22Rv1 (cell line): ENCODE results near the gene CRLF2.
"Not testable (repeated sequence)": the region's sequence is repeated elsewhere in the genome, so short reads cannot be mapped to it uniquely, and the experiment has no call there.

Experiments
- H3K27ac ChIP-seq: fragments of 450-650 bp; 2 replicates; pipeline ENCODE4 v1.5.1; 2017
- ZFX ChIP-seq: fragments of 450-650 bp; IDR thresholded peaks from 2 replicates; pipeline ENCODE4 v1.6.1; 2017; ENCODE audit warnings: antibody characterized with exemption, borderline replicate concordance
- TF ChIP-seq, protein P1 (sequence below): fragments of 450-650 bp; IDR thresholded peaks from 2 replicates; pipeline ENCODE4 v1.5.1; 2017; ENCODE audit warnings: mild to moderate bottlenecking

The CRLF2 gene

DNA sequence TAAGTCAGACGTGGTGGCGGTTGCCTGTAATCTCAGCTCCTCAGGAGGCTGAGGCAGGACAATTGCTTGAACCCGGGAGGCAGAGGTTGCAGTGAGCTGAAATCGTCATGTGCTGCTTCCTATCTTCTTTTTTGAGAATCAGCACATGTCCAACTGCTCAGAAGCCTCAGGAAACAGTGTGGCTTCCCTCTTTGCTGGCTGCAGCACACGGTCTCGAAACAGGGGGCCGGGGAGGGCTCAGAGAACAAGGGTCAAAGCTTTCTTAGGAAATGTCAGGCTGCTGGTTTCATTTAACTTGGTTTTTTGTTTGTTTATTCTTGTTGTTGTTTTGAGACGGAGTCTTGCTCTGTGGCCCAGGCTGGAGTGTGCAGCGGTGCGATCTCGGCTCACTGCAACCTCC lies 31.3 kb downstream of the CRLF2 start:
- H3K27ac ChIP-seq = no peak overlapping the region
- TF ChIP-seq, protein P1, sequence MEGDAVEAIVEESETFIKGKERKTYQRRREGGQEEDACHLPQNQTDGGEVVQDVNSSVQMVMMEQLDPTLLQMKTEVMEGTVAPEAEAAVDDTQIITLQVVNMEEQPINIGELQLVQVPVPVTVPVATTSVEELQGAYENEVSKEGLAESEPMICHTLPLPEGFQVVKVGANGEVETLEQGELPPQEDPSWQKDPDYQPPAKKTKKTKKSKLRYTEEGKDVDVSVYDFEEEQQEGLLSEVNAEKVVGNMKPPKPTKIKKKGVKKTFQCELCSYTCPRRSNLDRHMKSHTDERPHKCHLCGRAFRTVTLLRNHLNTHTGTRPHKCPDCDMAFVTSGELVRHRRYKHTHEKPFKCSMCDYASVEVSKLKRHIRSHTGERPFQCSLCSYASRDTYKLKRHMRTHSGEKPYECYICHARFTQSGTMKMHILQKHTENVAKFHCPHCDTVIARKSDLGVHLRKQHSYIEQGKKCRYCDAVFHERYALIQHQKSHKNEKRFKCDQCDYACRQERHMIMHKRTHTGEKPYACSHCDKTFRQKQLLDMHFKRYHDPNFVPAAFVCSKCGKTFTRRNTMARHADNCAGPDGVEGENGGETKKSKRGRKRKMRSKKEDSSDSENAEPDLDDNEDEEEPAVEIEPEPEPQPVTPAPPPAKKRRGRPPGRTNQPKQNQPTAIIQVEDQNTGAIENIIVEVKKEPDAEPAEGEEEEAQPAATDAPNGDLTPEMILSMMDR = no peak
- TF ChIP-seq ZFX = no peak

DNA sequence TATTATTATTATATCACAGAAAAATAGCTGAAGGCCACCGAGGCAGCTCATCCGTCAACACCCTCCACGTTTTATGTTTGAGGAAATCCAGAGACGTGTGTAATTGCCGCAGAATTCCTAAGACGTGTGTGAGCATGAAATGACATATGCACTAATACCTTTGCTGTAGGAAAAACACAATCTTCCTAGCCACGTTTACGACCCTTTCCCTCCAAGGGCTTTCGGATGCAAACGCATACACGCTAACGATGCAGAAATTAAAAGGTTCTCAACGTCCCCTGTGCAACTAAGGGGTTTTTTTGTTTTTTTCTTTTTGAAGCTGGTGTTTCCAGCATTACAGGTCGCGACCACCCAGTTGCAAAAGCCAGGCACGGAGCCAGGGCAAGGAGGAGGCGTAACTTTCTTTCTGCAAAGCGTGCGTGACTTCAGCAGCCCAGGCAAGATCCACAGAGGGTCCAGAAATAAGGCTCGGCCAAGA lies 33.8 kb downstream of the CRLF2 start:
- H3K27ac ChIP-seq = no peak overlapping the region
- TF ChIP-seq, protein P1 = no peak
- TF ChIP-seq ZFX = no peak

DNA sequence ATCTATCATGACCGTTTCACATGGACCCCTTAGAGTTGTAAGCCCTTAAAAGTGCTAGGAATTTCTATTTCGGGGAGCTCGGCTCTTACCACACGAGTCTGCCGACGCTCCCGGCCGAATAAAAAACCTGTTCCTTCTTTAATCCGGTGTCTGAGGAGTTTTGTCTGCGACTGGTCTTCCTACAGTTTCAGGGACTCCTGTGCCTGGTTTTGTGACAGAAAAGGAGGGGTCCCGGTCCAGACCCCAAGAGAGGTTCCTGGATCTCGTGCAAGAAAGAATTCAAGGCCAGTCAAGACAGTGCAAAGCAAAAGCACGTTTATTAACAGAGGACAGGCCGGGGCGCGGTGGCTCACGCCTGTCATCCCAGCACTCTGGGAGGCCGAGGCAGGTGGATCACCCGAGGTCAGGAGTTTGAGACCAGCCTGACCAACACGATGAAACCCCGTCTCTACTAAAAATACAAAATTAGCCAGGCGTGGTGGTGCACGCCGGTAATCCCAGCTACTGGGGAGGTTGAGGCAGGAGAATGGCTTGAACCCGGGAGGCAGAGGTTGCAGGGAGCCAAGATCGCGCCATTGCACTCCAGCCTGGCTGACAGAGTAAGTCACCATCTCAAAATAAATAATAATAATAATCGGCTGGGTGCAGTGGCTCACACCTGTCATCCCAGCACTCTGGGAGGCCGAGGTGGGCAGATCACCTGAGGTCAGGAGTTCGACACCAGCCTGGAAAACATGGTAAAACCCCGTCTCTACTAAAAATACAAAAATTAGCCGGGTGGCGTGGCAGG lies 35.7 kb downstream of the CRLF2 start:
- H3K27ac ChIP-seq = not testable (repeated sequence)

DNA sequence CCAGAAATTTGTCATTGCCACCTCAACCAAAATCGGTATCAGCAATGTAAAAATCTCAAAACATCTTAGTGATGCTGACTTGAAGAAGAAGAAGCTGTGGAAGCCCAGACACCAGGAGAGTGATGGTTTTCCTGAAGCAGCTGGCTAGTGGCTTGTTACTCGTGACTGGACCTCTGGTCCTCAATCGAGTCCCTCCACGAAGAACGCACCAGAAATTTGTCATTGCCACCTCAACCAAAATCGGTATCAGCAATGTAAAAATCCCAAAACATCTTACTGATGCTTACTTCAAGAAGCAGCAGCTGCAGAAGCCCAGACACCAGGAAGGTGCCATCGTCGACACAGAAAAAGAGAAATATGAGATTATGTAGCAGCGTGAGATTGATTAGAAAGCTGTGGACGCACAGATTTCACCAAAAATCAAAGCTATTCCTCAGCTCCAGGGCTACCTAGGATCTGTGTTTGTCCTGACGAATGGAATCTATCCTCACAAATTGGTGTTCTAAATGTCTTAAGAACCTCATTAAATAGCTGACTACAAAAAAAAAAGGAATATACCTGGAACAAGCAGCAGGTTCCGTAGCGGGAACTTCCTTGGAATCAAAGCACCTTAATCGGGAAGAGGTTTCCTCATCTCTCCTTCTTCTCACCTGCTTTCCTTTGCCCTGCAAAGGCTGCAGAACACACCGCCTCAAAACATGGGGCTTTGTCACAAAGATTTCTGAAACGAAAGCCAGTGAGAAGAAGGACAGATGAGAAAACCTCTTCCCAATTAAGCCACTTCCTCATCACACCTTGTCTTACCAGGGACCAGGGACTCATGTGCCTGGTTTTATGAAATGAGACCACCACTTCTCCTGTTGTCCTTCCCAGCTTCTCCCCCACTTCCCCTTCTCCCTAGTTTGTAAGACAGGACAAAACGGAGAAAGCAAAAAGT lies 37.6 kb downstream of the CRLF2 start:
- not testable (repeated sequence) for H3K27ac ChIP-seq

DNA sequence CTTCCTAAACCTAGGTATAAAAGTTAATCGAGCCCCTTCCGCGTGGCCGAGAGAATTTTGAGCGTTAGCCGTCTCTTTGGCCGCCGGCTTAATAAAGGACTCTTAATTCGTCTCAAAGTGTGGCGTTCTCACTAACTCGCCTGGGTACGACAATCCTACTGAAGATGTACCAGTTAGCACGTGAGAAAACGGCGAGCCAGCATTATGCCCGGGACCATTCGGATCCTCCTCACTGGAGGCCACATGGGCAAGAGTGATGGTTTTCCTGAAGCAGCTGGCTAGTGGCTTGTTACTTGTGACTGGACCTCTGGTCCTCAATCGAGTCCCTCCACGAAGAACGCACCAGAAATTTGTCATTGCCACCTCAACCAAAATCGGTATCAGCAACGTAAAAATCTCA lies 39.0 kb downstream of the CRLF2 start:
- not testable (repeated sequence) for H3K27ac ChIP-seq

DNA sequence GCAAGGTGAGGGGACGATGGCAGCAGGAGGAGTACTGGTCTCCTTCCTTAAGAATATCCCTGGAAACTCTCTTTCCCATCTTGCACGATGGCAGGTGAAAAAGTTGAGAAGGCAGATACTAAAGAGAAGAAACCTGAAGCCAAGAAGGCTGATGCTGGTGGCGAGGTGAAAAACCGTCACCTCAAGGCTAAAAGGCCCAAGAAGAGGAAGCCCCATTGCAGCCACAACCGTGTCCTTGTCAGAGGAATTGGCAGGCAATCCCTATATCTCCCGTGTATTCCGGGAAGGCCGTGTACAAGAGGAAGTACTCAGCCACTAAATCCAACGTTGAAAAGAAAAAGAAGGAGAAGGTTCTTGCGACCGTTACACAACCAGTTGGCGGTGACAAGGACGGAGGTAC lies 40.0 kb downstream of the CRLF2 start:
- H3K27ac ChIP-seq = no peak overlapping the region
- no peak for TF ChIP-seq ZFX
- TF ChIP-seq, protein P1 = no peak

DNA sequence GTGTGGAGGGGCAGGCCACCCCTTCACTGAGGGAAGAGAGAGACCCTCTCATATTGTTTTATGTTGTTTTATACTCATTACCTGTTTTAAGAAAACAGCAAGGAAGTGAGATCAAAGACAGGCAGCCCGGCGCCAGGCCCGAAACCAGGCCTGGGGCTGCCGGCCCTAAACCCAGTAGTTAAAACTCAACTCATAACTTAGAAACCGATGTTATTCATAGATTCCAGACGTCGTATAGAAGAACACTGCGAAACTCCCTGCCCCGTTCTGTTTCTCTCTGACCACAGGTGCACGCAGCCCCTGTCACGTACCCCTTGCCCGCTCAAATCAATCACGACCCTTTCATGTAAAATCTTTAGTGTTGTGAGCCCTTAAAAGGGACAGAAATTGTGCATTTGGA lies 40.5 kb downstream of the CRLF2 start:
- not testable (repeated sequence) for H3K27ac ChIP-seq

DNA sequence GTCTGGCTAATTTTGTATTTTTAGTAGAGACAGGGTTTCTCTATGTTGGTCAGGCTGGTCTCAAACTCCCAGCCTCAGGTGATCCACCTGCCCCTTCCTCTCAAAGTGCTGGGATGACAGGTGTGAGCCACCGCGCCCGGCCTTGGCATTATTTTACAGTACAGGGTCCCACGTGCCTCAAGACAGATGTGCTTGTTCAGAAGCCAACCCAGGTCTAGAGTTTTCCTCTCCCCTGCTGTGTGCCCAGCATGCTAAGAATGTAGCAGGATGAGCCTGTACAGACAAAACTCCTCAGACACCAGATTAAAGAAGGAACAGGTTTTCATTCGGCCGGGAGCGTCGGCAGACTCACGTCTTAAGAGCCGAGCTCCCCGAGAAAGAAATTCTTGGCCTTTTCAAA lies 42.2 kb downstream of the CRLF2 start:
- TF ChIP-seq ZFX = no peak
- TF ChIP-seq, protein P1 = no peak

DNA sequence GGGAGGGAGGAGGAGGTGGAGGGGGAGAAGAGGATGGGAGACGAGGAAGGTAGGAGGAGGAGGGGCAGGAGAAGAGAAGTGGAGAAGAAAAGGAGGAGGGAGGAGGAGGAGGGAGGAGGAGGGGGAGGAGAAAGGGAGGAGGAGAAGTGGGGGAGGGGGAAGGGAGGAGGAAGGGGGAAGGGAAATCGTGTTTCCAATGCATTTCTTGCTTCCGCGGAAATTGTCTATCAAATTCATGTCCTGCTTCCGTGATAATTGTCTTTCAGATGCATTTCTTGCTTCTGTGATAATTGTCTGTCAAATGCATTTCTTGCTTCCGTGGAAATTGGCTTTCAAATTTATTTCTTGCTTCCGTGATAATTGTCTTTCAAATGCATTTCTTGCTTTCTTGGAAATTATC lies 43.3 kb downstream of the CRLF2 start:
- H3K27ac ChIP-seq = no peak overlapping the region
- TF ChIP-seq, protein P1 = no peak
- no peak for TF ChIP-seq ZFX

More for the DNA sequence above, 42.2 kb downstream of the CRLF2 start:
- no peak overlapping the region for H3K27ac ChIP-seq
